Loucy (cell line): ENCODE results near the gene CDK18.

Source experiments
- H2AFZ ChIP-seq: fragments of 200-600 bp; sonication (generic); 2 replicates; pipeline ENCODE4 v1.6.0; 2016; ENCODE audit warnings: antibody characterized with exemption, mild to moderate bottlenecking, low read length, moderate library complexity
- H3F3A ChIP-seq: fragments of 200-600 bp; 2 replicates; pipeline ENCODE4 v1.6.0; 2016; ENCODE audit warnings: antibody characterized with exemption, low read depth, mild to moderate bottlenecking
- H3K27me3 ChIP-seq: fragments of 200-600 bp; sonication (generic); 2 replicates; pipeline ENCODE4 v1.6.1; 2014; ENCODE audit warnings: low read length, mild to moderate bottlenecking; ENCODE audit not compliant: insufficient read depth, poor library complexity, severe bottlenecking
- H3K36me3 ChIP-seq: fragments of 200-600 bp; sonication (generic); 2 replicates; pipeline ENCODE4 v1.6.1; 2016; ENCODE audit warnings: low read length; ENCODE audit not compliant: insufficient read depth
- H3K4me1 ChIP-seq: fragments of 200-600 bp; sonication (generic); 2 replicates; pipeline ENCODE4 v1.5.1; 2014; ENCODE audit warnings: low read length, mild to moderate bottlenecking; ENCODE audit not compliant: insufficient read depth, poor library complexity, severe bottlenecking
- H3K4me2 ChIP-seq: fragments of 200-600 bp; sonication (generic); 2 replicates; pipeline ENCODE4 v1.6.0; 2014; ENCODE audit warnings: antibody characterized with exemption, low read length, low read depth, mild to moderate bottlenecking; ENCODE audit not compliant: poor library complexity, severe bottlenecking
- H3K4me3 ChIP-seq: fragments of 200-600 bp; sonication (generic); 2 replicates; pipeline ENCODE4 v1.5.1; 2014; ENCODE audit warnings: low read length, mild to moderate bottlenecking, mixed read lengths; ENCODE audit not compliant: poor library complexity, severe bottlenecking
- H3K79me2 ChIP-seq: fragments of 200-600 bp; sonication (generic); 2 replicates; pipeline ENCODE4 v1.6.1; 2014; ENCODE audit warnings: low read length; ENCODE audit not compliant: insufficient read depth
- H3K9ac ChIP-seq: fragments of 200-600 bp; sonication (generic); 2 replicates; pipeline ENCODE4 v1.6.0; 2014; ENCODE audit warnings: mild to moderate bottlenecking, low read depth, low read length, moderate library complexity; ENCODE audit not compliant: poor library complexity, severe bottlenecking
- H3K9me2 ChIP-seq: fragments of 200-600 bp; sonication (generic); replicated peaks from 2 replicates; pipeline ENCODE4 v1.6.1; 2016; ENCODE audit warnings: low read depth, low read length, mixed read lengths
- H3K9me3 ChIP-seq: fragments of 200-600 bp; sonication (generic); 2 replicates; pipeline ENCODE4 v1.6.1; 2014; ENCODE audit warnings: mild to moderate bottlenecking, antibody characterized with exemption, low read length, low read depth; ENCODE audit not compliant: insufficient read depth
- H4K20me1 ChIP-seq: fragments of 200-600 bp; sonication (generic); 2 replicates; pipeline ENCODE4 v1.6.0; 2014; ENCODE audit warnings: antibody characterized with exemption, low read length, mild to moderate bottlenecking; ENCODE audit not compliant: insufficient read depth, poor library complexity, severe bottlenecking
- EZH2phosphoT487 ChIP-seq: fragments of 200-600 bp; IDR thresholded peaks from 2 replicates; pipeline ENCODE4 v1.6.1; 2018; ENCODE audit warnings: antibody characterized with exemption, mild to moderate bottlenecking, moderate library complexity, borderline replicate concordance
- TF ChIP-seq, protein P1 (sequence below): fragments of 200-600 bp; sonication (generic); conservative IDR thresholded peaks from 2 replicates; pipeline ENCODE4 v1.5.1; 2014; ENCODE audit warnings: mild to moderate bottlenecking, antibody characterized with exemption, low read length

Gene CDK18

DNA sequence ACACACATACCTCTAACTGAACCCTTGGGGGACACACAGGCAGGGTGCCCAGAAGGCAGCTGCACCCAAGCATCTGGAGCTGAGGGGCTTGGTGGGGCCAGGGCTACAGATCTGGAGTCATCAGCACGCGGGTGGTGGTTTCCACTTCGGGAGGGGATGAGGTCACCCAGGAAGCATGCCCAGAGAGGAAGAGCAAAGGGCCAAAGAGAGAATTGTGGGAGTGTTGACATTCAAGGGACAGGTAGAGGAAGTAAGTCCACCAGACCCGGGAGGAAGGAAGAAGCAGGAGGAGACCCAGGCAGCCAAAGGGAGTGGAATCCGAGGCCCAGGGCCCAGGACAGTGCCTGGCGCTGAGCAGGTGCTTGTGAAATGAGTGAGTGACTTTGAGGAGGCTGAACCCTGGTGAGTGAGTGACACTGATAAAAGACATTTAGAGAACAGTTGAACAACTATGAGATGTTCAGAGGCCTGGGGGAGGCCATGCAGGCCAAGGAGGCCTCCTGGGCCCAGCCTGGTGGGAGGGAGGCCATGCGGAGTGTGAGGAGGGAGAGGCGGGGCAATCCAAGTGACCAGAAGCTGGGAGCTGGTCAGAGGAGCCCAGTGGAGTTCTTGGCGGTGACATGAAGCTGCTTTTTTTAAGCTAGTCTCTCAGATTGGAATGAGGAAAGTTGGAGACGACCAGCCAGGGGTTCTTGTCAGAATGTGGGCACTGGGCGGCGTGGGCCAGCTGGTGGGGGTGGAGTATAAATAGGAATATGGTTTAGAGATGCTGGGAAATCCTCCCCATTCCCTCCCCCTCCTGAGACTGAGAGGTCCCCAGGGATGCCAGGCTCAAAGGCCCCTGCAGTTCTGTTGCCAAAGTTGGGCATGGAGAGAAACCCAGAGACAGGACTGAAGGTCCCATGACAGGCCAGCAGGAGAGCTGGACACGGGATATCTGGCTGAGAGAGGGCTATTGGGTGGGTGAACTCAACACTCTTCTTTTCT, 7.9 kb downstream of the CDK18 start:
- H3K9me3 ChIP-seq = no peaks in the 10 kb centered on the region
- no peak for TF ChIP-seq EZH2phosphoT487
- TF ChIP-seq, protein P1, sequence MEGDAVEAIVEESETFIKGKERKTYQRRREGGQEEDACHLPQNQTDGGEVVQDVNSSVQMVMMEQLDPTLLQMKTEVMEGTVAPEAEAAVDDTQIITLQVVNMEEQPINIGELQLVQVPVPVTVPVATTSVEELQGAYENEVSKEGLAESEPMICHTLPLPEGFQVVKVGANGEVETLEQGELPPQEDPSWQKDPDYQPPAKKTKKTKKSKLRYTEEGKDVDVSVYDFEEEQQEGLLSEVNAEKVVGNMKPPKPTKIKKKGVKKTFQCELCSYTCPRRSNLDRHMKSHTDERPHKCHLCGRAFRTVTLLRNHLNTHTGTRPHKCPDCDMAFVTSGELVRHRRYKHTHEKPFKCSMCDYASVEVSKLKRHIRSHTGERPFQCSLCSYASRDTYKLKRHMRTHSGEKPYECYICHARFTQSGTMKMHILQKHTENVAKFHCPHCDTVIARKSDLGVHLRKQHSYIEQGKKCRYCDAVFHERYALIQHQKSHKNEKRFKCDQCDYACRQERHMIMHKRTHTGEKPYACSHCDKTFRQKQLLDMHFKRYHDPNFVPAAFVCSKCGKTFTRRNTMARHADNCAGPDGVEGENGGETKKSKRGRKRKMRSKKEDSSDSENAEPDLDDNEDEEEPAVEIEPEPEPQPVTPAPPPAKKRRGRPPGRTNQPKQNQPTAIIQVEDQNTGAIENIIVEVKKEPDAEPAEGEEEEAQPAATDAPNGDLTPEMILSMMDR = no peak
- no peak overlapping the region for H3K4me3 ChIP-seq
- no peaks in the 10 kb centered on the region for H3K27me3 ChIP-seq
- no peak overlapping the region for H3K4me2 ChIP-seq
- H3K9ac ChIP-seq = no peak overlapping the region
- no peaks in the 10 kb centered on the region for H4K20me1 ChIP-seq
- no peak overlapping the region for H2AFZ ChIP-seq
- H3F3A ChIP-seq = no peaks in the 10 kb centered on the region
- no peaks in the 10 kb centered on the region for H3K9me2 ChIP-seq
- H3K79me2 ChIP-seq = no peaks in the 10 kb centered on the region
- peaks cover 10% of the 10 kb centered on the region for H3K4me1 ChIP-seq
- H3K36me3 ChIP-seq = no peaks in the 10 kb centered on the region

DNA sequence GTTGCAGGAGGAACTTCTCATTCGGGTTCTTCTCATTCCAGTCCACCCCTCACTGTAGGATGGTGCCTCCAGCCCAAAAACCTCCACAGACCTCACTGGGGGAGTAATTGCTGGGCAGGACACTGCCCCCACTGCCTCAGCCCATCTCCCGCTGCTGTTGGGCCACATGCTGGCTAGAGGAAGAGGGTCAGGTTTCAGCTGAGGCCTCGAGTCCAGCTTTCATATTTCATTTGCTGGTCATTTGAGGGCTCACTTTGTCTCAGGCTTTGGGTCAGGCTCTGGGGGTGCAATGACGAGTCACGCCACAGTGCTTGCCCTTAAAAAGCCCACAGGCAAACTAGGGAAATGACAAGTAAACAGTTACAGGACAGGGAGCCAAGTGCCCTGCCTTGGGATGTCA, 9.3 kb downstream of the CDK18 start:
- Histone ChIP-seq H2AFZ (no peak overlapping the region), H3K9me2 (no peaks in the 10 kb centered on the region), H3K36me3 (no peaks in the 10 kb centered on the region), H3K4me3 (no peak overlapping the region), H3K4me1 (peaks cover 10% of the 10 kb centered on the region), H3K9me3 (no peaks in the 10 kb centered on the region), H4K20me1 (no peaks in the 10 kb centered on the region), H3K79me2 (no peaks in the 10 kb centered on the region), H3F3A (no peaks in the 10 kb centered on the region), H3K9ac (no peak overlapping the region), H3K27me3 (no peaks in the 10 kb centered on the region), H3K4me2 (no peak overlapping the region)
- TF ChIP-seq, protein P1 = no peak
- no peak for TF ChIP-seq EZH2phosphoT487

DNA sequence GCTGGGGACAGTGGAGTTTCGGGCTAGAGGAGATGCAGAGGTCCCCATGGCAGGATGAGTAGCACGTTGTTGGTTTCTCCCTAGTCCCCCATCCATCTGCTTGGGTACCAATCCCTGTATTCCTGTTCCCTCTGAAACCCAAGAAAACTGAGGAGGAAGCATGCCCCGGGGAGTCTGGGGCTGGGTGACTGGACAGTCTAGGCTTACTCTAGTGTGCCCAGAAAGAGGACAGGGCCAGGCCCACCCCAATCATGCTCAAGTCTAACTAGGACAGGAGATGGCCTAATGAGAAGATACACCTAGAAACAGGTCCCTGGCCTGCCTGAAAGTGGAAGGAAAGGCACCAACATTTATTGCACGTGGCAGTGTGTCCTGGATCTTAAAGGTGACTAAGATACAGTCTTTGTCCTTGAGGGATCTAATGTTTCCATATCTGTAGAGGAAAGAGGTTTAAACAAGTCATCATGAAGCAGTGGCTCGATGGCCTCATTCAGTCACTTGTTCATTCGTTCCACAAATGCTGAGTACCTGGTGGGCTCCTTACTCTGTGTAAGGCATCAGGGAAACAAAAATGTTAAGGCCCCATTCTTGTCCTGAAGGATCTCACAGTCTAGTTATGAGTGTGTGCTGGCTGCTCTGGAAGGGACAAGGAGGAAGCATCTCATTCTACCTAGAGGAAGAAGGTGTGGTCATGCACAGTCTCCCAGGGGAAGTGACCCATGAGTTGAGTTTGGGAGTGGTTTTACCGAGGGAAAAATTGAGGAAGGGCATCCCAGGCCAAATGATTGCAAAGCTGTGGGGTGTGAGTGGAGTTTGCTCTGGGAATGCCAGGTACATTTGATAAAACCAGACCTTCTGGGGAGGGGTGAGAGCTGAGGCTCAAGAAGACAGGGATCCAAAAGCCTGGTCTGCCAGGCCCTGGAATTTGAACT, 10.0 kb downstream of the CDK18 start:
- Histone ChIP-seq H3K4me1 (peaks cover 10% of the 10 kb centered on the region), H3K9me2 (no peaks in the 10 kb centered on the region), H3F3A (no peaks in the 10 kb centered on the region), H3K27me3 (no peaks in the 10 kb centered on the region), H3K36me3 (no peaks in the 10 kb centered on the region), H3K4me2 (no peak overlapping the region), H2AFZ (no peak overlapping the region), H3K4me3 (no peak overlapping the region), H3K9me3 (no peaks in the 10 kb centered on the region), H3K9ac (no peak overlapping the region), H4K20me1 (no peaks in the 10 kb centered on the region), H3K79me2 (no peaks in the 10 kb centered on the region)
- no peak for TF ChIP-seq EZH2phosphoT487
- TF ChIP-seq, protein P1 = no peak
